GM12878 (cell line): ENCODE measurements around the gene NLN. TPM values are rescaled to one million over a fixed set of nuclear protein-coding genes. Genes with fewer than 3 reads are reported as not detected.

Experiments used
- ATAC-seq: fragments of 200-7000 bp; cut with Tn5 transposase; 3 replicates; pipeline ENCODE4 v1.9.1; 2020; ENCODE audit warnings: mild to moderate bottlenecking, moderate library complexity
- BruUV-seq: library from RNA; stranded (reverse); fragments of 400-500 nt; replicated peaks from 2 replicates; lab custom pipeline; 2021; lab: Mats Ljungman, UMichigan
- CTCF ChIA-PET: fragments of 300-600 bp; sonication (Branson Sonifier 250); formaldehyde crosslinking; extraction: SDS; loops from one replicate; lab custom pipeline; 2021; ENCODE audit warnings: inconsistent platforms; lab: Yijun Ruan, JAX
- POLR2A ChIA-PET: fragments of 350-600 bp; formaldehyde crosslinking; extraction: SDS; loops from one replicate; lab custom pipeline; 2021; ENCODE audit warnings: inconsistent platforms; lab: Charles Lee
- RAD21 ChIA-PET: fragments of 300-600 bp; sonication (Branson Sonifier 250); formaldehyde crosslinking; loops from one replicate; lab custom pipeline; 2023; ENCODE audit warnings: antibody characterized with exemption; ENCODE audit not compliant: unreplicated experiment; lab: Charles Lee
- SMC1A ChIA-PET: fragments of 300-600 bp; sonication (Branson Sonifier 250); formaldehyde crosslinking; loops from one replicate; lab custom pipeline; 2023; ENCODE audit not compliant: unreplicated experiment, uncharacterized antibody; lab: Charles Lee
- DNase-seq: peaks from one replicate; pipeline ENCODE4 v3.0.0-alpha.2; 2011; ENCODE audit warnings: low read depth, low spot score
- FAIRE-seq: peaks from 3 replicates; lab custom pipeline; 2011; peaks lifted over from hg19 to GRCh38; lab: Jason Lieb, UNC
- H2AFZ ChIP-seq: 2 replicates; pipeline ENCODE4 v1.6.0; 2011; ENCODE audit warnings: low read depth, low read length, control low read depth; ENCODE audit not compliant: control insufficient read depth
- H3K27ac ChIP-seq: 2 replicates; pipeline ENCODE4 v1.5.1; 2011; ENCODE audit warnings: control low read depth; ENCODE audit not compliant: control insufficient read depth, insufficient read depth
- H3K27me3 ChIP-seq, 2 experiments: replicated peaks in 1 of 2; 2 replicates each; pipeline versions ENCODE4 v1.6.0 to v1.6.1; 2011; ENCODE audit warnings: low read length in 1 of 2; ENCODE audit not compliant: control insufficient read depth in 2 of 2, insufficient read depth in 2 of 2
- H3K36me3 ChIP-seq, 2 experiments: 2 replicates each; pipeline ENCODE4 v1.5.1; 2011; ENCODE audit warnings: low read length in 1 of 2; ENCODE audit not compliant: control insufficient read depth in 2 of 2, insufficient read depth in 2 of 2
- H3K4me1 ChIP-seq: 2 replicates; pipeline ENCODE4 v1.6.1; 2011; ENCODE audit warnings: mild to moderate bottlenecking, low read length, moderate library complexity, mixed read lengths; ENCODE audit not compliant: control insufficient read depth, insufficient read depth
- H3K4me2 ChIP-seq: 2 replicates; pipeline ENCODE4 v1.6.0; 2011; ENCODE audit warnings: control low read depth; ENCODE audit not compliant: control insufficient read depth, insufficient read depth
- H3K4me3 ChIP-seq: fragments of 200-600 bp; sonication (generic); 2 replicates; pipeline ENCODE4 v1.5.1; 2016
- H3K79me2 ChIP-seq: 2 replicates; pipeline ENCODE4 v1.6.0; 2011; ENCODE audit warnings: low read length; ENCODE audit not compliant: control insufficient read depth, insufficient read depth
- H3K9ac ChIP-seq: 2 replicates; pipeline ENCODE4 v1.8.0; 2011; ENCODE audit warnings: low read length, control low read depth, mixed read lengths; ENCODE audit not compliant: control insufficient read depth, insufficient read depth
- H3K9me3 ChIP-seq: replicated peaks from 3 replicates; pipeline ENCODE4 v1.5.1; 2011; ENCODE audit warnings: mild to moderate bottlenecking, low read length; ENCODE audit not compliant: control insufficient read depth, insufficient read depth
- H4K20me1 ChIP-seq: 2 replicates; pipeline ENCODE4 v1.6.0; 2011; ENCODE audit not compliant: control insufficient read depth, insufficient read depth
- CEBPB ChIP-seq, 2 experiments: fragments of 150-350 bp in 1 of 2; IDR thresholded peaks; 2 replicates each; pipeline ENCODE4 v1.6.1; 2012 to 2014; ENCODE audit warnings: low read depth in 2 of 2, low read length in 2 of 2, borderline replicate concordance in 1 of 2, inconsistent platforms in 1 of 2
- EED ChIP-seq: sonication (generic); IDR thresholded peaks from 2 replicates; pipeline ENCODE4 v1.6.1; 2016; ENCODE audit warnings: antibody characterized with exemption, low read depth
- ELK1 ChIP-seq: IDR thresholded peaks from 2 replicates; pipeline ENCODE4 v1.6.1; 2012; ENCODE audit warnings: low read depth, low read length, improper control_type of control experiment
- ETV6 ChIP-seq, 2 experiments: fragments of 450-650 bp in 1 of 2; IDR thresholded peaks in 1 of 2; conservative IDR thresholded peaks in 1 of 2; 2 replicates each; pipeline ENCODE4 v1.6.1; 2014; ENCODE audit warnings: antibody characterized with exemption in 1 of 2, borderline replicate concordance in 1 of 2, low read depth in 1 of 2, mild to moderate bottlenecking in 1 of 2, moderate library complexity in 1 of 2
- HDGF ChIP-seq: fragments of 450-650 bp; IDR thresholded peaks from 2 replicates; pipeline ENCODE4 v1.6.1; 2016; ENCODE audit warnings: antibody characterized with exemption
- IKZF1 ChIP-seq: fragments of 450-650 bp; conservative IDR thresholded peaks from 2 replicates; pipeline ENCODE4 v1.6.1; 2017; ENCODE audit warnings: antibody characterized with exemption, mild to moderate bottlenecking
- IRF4 ChIP-seq: IDR thresholded peaks from 2 replicates; pipeline ENCODE4 v1.6.1; 2011; ENCODE audit warnings: low read depth, low read length
- NFYA ChIP-seq: IDR thresholded peaks from 2 replicates; pipeline ENCODE4 v1.6.1; 2011; ENCODE audit warnings: low read depth, mild to moderate bottlenecking, low read length, improper control_type of control experiment, borderline replicate concordance
- POLR2AphosphoS2 ChIP-seq: IDR thresholded peaks from 2 replicates; pipeline ENCODE4 v1.6.1; 2011; ENCODE audit warnings: low read depth, mild to moderate bottlenecking, low read length, improper control_type of control experiment, moderate library complexity
- POLR2AphosphoS5 ChIP-seq: IDR thresholded peaks from 2 replicates; pipeline ENCODE4 v1.6.1; 2011; ENCODE audit warnings: mild to moderate bottlenecking, low read length, inconsistent platforms
- SIX5 ChIP-seq: IDR thresholded peaks from 2 replicates; pipeline ENCODE4 v1.6.1; 2011; ENCODE audit warnings: mild to moderate bottlenecking, low read depth, low read length, moderate library complexity; ENCODE audit not compliant: severe bottlenecking
- SMARCA5 ChIP-seq: fragments of 450-650 bp; IDR thresholded peaks from 2 replicates; pipeline ENCODE4 v1.6.1; 2017; ENCODE audit warnings: mild to moderate bottlenecking
- SREBF1 ChIP-seq: IDR thresholded peaks from 2 replicates; pipeline ENCODE4 v1.6.1; 2012; ENCODE audit warnings: mild to moderate bottlenecking, low read length
- SUZ12 ChIP-seq: fragments of 200-600 bp; sonication (generic); IDR thresholded peaks from one replicate; pipeline ENCODE4 v1.6.1; 2018; ENCODE audit warnings: antibody characterized with exemption, mild to moderate bottlenecking; ENCODE audit not compliant: unreplicated experiment
- TCF12 ChIP-seq: IDR thresholded peaks from 2 replicates; pipeline ENCODE4 v1.6.1; 2011; ENCODE audit warnings: low read depth, mild to moderate bottlenecking, low read length
- USF2 ChIP-seq: IDR thresholded peaks from 2 replicates; pipeline ENCODE4 v1.6.1; 2011; ENCODE audit warnings: low read depth, low read length, improper control_type of control experiment, borderline replicate concordance
- ZNF24 ChIP-seq: fragments of 450-650 bp; IDR thresholded peaks from 2 replicates; pipeline ENCODE4 v1.6.1; 2017; ENCODE audit warnings: antibody characterized with exemption, mild to moderate bottlenecking
- ZNF622 ChIP-seq: fragments of 450-650 bp; IDR thresholded peaks from 2 replicates; pipeline ENCODE4 v1.6.1; 2017; ENCODE audit warnings: mild to moderate bottlenecking, inconsistent platforms
- WGBS: methylation state at CpG from one replicate; pipeline ENCODE4 v1.1.6; 2016; ENCODE audit warnings: low lambda C conversion rate; ENCODE audit not compliant: insufficient replicate concordance, insufficient coverage; ENCODE audit errors: missing lambda C conversion rate; 5-methylcytosine and 5-hydroxymethylcytosine counted together
- in situ Hi-C: fragments of 300-500 bp; cut with MboI; formaldehyde crosslinking; loops from 9 replicates; pipeline ENCODE4 v1.14.3; 2018; ENCODE audit warnings: mixed read lengths
- intact Hi-C: fragments of 100-400 bp; cut with micrococcal nuclease; formaldehyde crosslinking; loops from one replicate; pipeline ENCODE4 v1.14.2; 2022; ENCODE audit not compliant: unreplicated experiment
- polyA plus RNA-seq, 11 experiments: library from polyadenylated mRNA; depleted of rRNA in 4 of 11; unstranded in 6 of 11; stranded (reverse) in 5 of 11; fragments of >200 nt; fragmentation: Nextera tagmentation in 4 of 11; fragmentation: Illumina TruSeq in 1 of 11; extraction: Ambion mirVana in 4 of 11; extraction: Trizol in 1 of 11; gene quantifications; 1 replicate in 1 of 11; 2 replicates in 10 of 11; pipeline versions ENCODE4 v1.2.1 to v1.2.3, GENCODE V29; 2011 to 2016; ENCODE audit warnings: inconsistent platforms in 2 of 11, missing spikeins in 2 of 11, low read depth in 1 of 11
- total RNA-seq, 4 experiments: library from RNA; depleted of rRNA in 3 of 4; stranded (reverse); fragments of >200 nt in 3 of 4; fragmentation: Illumina TruSeq in 1 of 4; extraction: Trizol in 1 of 4; gene quantifications; 2 replicates each; pipeline versions ENCODE4 v1.2.1 to v1.2.3, GENCODE V29; 2013 to 2021
- TF ChIP-seq, protein P1 (sequence below): IDR thresholded peaks from 2 replicates; pipeline ENCODE4 v1.6.1; 2011; ENCODE audit warnings: borderline replicate concordance, low read depth, mild to moderate bottlenecking, moderate library complexity, mixed read lengths, low read length; ENCODE audit not compliant: insufficient read depth; ENCODE audit errors: extremely low read length

NLN gene
- total and polyA plus RNA-seq, 10 of the 15 experiments (the other 5 are each of a cell fraction or from before 2014, with no cell fraction given), result 6.8 to 56.9 (median 33.3) TPM

DNA sequence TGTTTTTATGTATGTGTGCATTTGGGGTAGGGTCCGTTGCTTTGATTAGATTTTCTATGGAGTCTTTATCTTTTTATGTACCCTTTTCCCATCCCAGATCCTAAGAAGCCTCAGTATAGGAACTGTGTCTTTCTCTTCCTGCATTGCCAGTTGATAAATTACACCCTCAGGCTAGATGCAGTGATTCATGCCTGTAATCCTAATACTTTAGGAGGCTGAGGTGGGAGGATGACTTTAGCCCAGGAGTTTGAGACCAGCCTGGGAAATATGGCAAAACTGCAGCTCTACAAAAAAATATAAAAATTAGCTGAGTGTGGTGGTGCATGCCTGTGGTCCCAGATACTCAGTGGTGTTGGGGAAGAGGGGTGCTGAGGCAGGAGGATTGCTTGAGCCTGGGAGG is 40.2 kb downstream of the NLN start:
- BruUV-seq, result no TSS peak
- no peak for DNase-seq
- in situ Hi-C loops (no loop called here), intact Hi-C loops (loop anchor here (5.0 kb wide), 1 partner anchor 255 kb away; no protein-coding TSS in a partner anchor)
- no peaks in the 10 kb centered on the region for H4K20me1 ChIP-seq
- no peak overlapping the region for H2AFZ ChIP-seq
- no peak overlapping the region for H3K9ac ChIP-seq
- CTCF ChIA-PET, result interaction anchor here (1.0 to 5.2 kb wide), 4 partner anchors 10 to 544 kb away, joined by 3 to 20 read pairs (median 4); no protein-coding TSS in a partner anchor
- 87% methylated on average over 1 of the region's 1 CpG for WGBS
- no peak overlapping the region for H3K4me3 ChIP-seq
- peaks cover 0 to 4% of the 10 kb centered on the region in 2 experiments; a peak in 2 of 4 replicates for H3K36me3 ChIP-seq
- RAD21 ChIA-PET, result interaction anchor here (1.2 kb wide), 1 partner anchor 162 kb away, joined by 4 read pairs; no protein-coding TSS in a partner anchor
- POLR2A ChIA-PET, result interaction anchor here (1.9 kb wide), 1 partner anchor 9 kb away, joined by 5 read pairs; no protein-coding TSS in a partner anchor
- ATAC-seq, result no peak
- no peak overlapping the region for H3K27ac ChIP-seq
- TF ChIP-seq SIX5 (no peak), CEBPB (IDR thresholded peaks at IDR 0.05; ENCODE audit: borderline replicate concordance in 1 of 2, low read depth in 2 of 2, low read length in 2 of 2) (no peak), SREBF1 (no peak), NFYA (no peak), POLR2AphosphoS5 (no peak), IRF4 (no peak), SUZ12 (no peak), ELK1 (no peak), IKZF1 (no peak), ZNF622 (no peak), EED (no peak), SMARCA5 (no peak), TCF12 (no peak), POLR2AphosphoS2 (no peak), HDGF (no peak), USF2 (no peak), ZNF24 (no peak), ETV6 (conservative IDR thresholded peaks at IDR 0.05 in 1 of 2, IDR thresholded peaks at IDR 0.05 in 1 of 2; ENCODE audit: borderline replicate concordance in 1 of 2, low read depth in 1 of 2) (no peak)
- TF ChIP-seq, protein P1, sequence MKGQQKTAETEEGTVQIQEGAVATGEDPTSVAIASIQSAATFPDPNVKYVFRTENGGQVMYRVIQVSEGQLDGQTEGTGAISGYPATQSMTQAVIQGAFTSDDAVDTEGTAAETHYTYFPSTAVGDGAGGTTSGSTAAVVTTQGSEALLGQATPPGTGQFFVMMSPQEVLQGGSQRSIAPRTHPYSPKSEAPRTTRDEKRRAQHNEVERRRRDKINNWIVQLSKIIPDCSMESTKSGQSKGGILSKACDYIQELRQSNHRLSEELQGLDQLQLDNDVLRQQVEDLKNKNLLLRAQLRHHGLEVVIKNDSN, result no peak
- no peaks in the 10 kb centered on the region for H3K27me3 ChIP-seq
- H3K4me2 ChIP-seq, result no peak overlapping the region
- SMC1A ChIA-PET, result interaction anchor here (1.2 to 2.2 kb wide), 3 partner anchors 64 to 412 kb away, joined by 3 to 8 read pairs (median 4); no protein-coding TSS in a partner anchor
- H3K79me2 ChIP-seq, result no peaks in the 10 kb centered on the region
- peaks cover 6% of the 10 kb centered on the region; the same call in 2 of the 3 replicates for H3K9me3 ChIP-seq
- FAIRE-seq, result no peak
- no peaks in the 10 kb centered on the region for H3K4me1 ChIP-seq
